Mucosa of gallbladder (tissue), 1 donor: ENCODE data around the gene SH3D19. TPM values are rescaled to one million over a fixed set of nuclear protein-coding genes. Genes with fewer than 3 reads are reported as not detected.

Source experiments
- DNase-seq: peaks from one replicate; pipeline ENCODE4 v3.0.0-alpha.2; 2020; ENCODE audit warnings: low spot score
- total RNA-seq: library from RNA; stranded (reverse); gene quantifications from one replicate; pipeline ENCODE4 v1.2.1, GENCODE V29; 2021
- donor health status: DM: no; HTN: no; CAD: no.

SH3D19 gene, protein sequence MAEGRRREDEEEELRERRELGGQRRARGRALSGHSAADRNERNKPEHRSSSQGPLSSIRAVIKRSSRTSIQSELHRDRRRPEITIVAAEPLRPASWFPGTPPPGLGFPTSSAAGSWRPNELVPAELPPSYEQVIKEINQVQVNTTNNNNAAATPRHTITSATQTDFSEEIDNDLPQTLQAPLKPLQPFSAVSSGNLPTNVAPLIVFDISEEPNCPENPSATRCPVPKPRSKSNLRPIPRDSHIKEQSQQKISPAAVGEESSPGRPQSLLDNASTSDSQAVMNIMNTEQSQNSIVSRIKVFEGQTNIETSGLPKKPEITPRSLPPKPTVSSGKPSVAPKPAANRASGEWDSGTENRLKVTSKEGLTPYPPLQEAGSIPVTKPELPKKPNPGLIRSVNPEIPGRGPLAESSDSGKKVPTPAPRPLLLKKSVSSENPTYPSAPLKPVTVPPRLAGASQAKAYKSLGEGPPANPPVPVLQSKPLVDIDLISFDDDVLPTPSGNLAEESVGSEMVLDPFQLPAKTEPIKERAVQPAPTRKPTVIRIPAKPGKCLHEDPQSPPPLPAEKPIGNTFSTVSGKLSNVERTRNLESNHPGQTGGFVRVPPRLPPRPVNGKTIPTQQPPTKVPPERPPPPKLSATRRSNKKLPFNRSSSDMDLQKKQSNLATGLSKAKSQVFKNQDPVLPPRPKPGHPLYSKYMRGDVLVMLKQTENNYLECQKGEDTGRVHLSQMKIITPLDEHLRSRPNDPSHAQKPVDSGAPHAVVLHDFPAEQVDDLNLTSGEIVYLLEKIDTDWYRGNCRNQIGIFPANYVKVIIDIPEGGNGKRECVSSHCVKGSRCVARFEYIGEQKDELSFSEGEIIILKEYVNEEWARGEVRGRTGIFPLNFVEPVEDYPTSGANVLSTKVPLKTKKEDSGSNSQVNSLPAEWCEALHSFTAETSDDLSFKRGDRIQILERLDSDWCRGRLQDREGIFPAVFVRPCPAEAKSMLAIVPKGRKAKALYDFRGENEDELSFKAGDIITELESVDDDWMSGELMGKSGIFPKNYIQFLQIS
- total RNA-seq: 136 TPM

GRCh38 chr4:151325111-151325948 lies at the start of gene SH3D19:
Gene SH3D19, minus strand, starts transcription at chr4:151325605. Its CDS starts 253 bp downstream, at chr4:151325352.
- DNase-seq: peak; percentile 69

DNA sequence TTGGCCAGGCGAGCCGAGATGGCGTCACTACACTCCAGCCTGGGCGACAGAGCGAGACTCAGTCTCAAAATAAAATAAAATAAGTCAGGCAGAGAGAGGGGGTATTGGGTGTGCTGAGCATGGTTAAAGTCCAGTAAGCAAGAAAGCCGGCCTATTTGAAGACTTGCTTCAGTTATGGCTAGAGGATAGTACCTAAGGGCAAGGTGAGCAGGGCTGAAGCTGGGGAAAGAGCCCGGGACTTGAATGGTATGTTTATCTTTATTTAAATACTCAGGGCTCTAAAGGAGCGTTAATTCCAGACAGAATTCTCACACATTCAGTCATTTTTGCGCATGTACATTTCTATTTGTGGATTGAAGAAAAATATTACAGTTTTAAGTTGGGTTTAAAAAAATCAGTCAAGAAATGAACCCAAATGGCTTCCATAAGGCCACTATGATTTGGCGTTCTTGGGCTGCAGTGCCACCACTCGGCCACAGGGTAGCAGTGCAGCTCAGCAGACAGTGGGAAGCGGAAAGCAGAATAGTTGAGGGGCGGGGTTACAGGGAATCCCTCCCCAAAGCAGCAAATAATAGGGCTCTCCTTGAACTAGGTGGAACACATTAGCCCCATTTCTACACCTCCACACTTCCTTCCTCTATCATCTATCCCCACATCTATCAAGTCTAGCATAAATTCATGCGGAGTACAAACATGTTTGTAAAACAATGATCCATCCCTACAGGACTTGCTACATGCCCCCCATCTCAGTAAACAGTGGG lies 37.2 kb upstream of the SH3D19 start:
- DNase-seq: peak; percentile 85

- no peak for DNase-seq
These were observed 36.6 kb upstream of the SH3D19 start for GRCh38 chr4:151361966-151362365.

- no peak for DNase-seq
These were observed 35.7 kb upstream of the SH3D19 start for GRCh38 chr4:151361126-151361525.

- DNase-seq: no peak
These were observed 34.2 kb upstream of the SH3D19 start for GRCh38 chr4:151359576-151359975.

- no peak for DNase-seq
These were observed 32.9 kb upstream of the SH3D19 start for GRCh38 chr4:151358266-151358665.

- no peak for DNase-seq
These were observed 31.1 kb upstream of the SH3D19 start for GRCh38 chr4:151356510-151356909.

GRCh38 chr4:151355155-151355554 lies 29.8 kb upstream of the SH3D19 start:
- DNase-seq: no peak

GRCh38 chr4:151347490-151348235 lies 22.3 kb upstream of the SH3D19 start:
- DNase-seq: no peak

- no peak for DNase-seq
These were observed 19.5 kb upstream of the SH3D19 start for GRCh38 chr4:151344948-151345347.

GRCh38 chr4:151340751-151341385 lies 15.5 kb upstream of the SH3D19 start:
- DNase-seq: peak; percentile 48

DNA sequence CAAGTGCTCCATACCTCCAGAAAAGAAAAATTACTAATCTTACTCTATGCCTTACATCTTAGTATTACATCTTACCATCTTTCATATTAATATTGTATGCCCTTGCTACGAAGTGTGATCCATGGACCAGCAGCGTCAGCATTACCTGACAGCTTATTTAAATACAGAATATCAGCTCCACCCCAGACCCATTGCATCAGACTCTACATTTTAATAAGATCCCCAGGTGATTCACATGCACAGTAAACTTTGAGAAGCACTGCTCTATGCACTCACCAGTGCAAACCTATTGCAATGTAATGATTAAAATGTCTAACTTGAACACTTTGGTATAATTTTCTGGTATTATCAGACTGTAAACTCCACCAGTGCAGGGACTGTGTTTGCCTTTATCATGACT lies 14.1 kb upstream of the SH3D19 start:
- DNase-seq: no peak

GRCh38 chr4:151331276-151332042 lies 6.1 kb upstream of the SH3D19 start:
- no peak for DNase-seq

DNA sequence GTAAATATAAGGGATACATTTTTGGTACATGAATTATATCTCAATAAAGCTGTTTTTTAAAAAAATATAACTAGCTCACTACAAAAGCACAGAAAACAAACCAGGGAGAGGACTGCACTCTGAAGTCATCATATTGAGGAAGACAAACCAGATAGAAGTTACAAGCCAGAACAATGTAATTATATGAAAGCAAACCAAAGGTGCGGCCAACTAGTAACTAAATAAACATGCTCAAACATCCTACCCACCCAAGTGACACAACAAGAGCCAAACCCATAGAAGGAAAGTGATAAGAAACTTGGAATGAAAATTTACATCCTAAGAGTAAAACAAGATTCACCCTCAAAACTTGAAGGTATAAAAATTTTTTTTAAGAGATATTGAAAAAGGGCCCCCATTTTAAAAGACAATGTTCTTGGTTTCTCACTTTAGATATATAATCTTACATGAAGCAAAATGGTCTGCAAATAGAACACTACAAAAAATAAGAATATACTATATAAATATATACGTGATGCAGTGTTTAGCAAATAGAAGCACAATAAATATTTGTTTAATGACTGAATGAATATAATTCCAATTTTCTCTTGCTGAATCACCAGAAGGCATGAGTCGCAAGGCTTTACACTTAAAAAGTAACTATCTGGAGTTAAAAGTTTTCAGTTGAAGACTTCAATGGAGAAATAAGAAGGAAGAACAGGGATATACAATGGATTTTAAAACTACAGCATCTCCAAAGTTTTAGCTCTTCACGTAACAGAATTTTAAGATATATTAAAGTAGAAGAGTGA lies 4.0 kb upstream of the SH3D19 start:
- no peak for DNase-seq

- no peak for DNase-seq
These were observed 493 bp upstream of the SH3D19 start for GRCh38 chr4:151325949-151326246.

DNA sequence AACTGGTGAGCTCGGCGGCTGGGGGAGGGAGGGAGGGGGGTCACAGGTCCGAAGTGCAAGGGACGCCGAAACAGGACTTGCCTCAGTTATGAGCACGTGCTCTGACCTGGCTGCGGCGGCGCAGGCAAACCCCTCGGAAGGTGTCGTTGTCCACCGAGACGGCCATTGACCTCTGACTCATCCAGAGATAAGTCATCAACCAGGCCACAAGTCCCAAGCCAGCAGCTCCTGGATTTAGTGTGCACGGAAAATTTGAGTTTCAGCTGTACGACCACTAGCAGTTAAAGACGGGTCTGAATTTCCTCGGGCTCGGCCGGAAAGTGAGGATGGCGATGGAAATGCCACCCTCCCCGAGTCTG lies 674 bp downstream of the SH3D19 start:
- peak; percentile 61 for DNase-seq

DNA sequence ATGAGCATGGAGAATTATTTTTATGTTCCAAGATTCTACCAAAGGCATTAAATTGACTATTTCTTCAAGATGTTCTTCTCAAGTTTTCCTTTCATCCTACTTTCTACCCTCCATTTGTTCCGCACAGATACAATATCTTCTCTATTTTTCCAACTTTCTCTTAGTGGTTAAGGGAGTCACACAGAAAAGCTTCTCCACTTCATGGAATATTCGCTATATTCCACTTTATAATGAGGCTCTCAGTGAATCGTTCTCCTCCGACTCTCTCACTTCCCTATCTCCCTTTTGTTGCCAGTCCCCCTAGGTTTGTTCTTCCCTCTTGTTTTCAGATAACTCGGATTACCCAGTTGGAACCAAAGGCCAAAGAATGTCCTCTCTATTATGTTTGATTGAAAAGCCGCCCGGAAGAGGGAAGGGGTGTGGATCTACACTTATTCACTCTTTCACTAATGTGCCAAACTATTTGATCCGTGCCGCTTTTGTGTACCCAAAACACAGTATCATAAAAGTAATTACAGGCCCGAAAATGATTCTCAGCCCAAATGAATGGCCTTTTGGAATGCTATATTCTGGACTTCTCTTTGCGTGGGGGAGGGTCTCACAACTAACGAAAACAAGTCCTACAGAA lies 1.2 kb downstream of the SH3D19 start:
- peak; percentile 34 for DNase-seq

DNA sequence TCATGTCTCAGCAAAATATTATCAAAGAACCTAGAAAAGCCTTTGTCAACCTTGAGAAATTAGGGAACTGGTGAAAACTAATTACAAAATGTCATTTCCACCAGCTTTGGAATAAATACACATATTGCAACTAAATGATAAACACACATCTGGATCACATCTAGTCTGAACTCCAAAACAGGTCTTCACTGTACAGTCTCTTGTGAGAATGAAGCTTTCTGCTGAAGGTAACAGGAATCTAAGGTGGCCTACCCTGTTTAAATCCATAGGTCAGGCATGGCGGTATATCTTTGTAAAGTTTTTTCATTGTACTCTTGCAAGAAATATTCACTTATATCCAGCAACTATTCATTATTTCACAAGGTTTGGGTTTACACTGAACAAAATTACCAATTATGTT lies 1.7 kb downstream of the SH3D19 start:
- DNase-seq: no peak
